GM10847 (cell line): Measurements from ENCODE around the gene C19orf38.

Experiments
- POLR2A ChIP-seq: IDR thresholded peaks from 2 replicates; pipeline ENCODE4 v1.6.1; 2011; ENCODE audit not compliant: insufficient read length; ENCODE audit errors: extremely low read depth

The C19orf38 gene

DNA sequence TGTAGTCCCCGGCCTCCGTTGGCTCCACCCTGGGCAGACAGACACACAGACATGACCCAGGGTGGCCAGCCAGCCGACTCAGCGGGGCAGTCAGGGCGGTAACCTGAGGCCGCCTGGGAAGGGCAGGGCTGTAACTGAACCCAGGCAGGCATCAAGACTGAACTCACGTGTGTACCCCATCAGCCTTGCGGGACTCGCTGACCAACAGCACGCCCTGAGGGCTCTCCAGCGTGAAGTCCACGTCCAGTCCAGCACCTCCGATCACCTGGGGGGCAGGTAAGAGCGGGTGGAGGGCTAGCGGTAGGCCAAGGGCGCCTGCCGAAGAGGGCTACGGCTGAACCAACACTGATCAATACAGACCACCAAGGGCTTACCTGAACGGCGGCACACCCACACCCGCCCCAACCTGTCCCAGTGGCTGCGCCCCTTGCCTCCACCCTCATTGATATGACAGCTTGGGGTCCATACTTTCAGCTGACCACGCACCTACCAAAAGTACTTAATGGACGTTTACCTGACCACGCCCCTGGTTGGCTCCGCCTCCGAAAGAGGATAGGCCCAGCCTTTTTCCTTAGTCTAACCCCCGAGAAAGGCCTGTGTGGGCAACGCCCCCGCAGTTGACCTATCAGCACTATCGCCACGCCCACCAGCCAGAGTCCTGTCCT, 13.0 kb upstream of the C19orf38 start:
- no peak for TF ChIP-seq POLR2A

DNA sequence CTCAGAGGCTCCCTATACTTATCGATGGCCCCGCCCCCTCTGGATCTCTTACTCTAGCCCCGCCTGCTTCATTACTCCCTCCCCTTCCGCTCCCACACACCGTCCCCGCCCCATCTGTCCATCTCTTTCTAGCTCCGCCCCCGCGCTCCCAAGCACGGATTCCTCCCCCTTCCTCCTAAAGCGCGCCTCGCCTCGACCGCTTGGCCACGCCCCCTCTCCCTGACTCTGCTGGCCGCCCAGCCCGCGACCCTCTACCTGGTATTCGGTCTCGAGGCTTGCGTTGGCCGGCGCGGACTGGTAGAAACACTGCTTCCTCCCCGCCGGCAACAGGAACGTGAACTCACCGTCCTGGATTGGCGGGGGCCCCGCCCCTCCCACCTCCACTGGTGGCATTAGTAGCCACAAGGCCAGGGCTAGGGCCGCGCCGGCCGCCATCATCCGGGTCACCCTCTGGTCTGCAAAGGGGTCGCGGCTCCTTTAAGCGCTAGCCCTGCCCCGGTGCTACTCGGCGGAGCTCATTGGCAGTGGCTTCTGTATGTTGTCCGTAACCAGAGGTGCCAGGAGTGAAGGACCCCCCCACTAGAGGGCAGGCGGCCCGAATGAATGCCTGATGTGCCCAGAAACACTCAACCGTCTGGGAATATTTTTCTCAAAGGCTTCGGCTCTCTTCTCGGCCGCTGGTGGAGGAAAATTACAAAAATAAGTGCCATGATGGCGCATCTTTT, 12.3 kb upstream of the C19orf38 start, which contains the start of gene TMED1:
Gene TMED1 (minus strand): TSS at position 459 of the 725 bp plus-strand sequence. CDS start 21 bp downstream, at position 438.
- peak; percentile 30 for TF ChIP-seq POLR2A

DNA sequence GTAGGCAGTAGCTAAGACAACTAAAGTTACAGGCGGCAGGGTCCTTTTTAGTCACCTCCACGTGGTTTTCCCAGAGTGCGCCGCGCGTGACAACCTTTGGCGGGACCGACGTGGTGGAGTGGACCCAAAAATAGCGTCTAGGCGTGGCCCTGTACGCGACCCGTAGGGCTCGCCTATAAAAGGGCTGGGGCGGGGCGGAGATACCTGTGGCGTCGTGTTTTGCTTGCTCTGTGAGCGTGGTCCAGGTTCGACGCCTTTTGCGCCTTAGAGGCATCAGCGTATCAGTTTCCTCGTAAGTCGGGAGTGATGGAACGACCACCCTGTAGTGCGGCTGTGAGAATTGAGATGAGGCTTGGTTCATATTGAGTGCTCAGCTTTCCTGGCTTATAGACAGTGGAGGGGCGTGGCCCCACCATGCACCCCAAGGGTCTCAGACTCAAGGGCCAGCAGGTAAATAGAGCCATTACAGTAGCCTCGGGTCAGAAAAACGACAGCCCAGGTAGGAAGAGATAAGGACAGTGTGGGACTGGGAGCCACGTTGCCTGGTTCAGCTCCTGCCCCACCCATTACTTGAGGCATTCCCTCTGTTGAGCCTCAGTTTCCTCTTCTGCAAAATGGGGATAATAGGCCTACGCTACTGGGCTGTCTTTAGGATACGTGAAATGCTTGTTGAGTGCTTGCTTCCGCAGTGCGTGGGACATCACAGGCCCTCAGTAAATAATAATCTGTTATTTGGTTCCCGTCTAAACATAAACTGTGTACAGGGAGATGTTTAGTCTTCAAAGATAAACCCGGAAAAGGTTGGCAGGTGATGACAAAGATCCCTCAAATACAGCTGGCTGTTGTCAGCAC, 11.5 kb upstream of the C19orf38 start:
- no peak for TF ChIP-seq POLR2A

DNA sequence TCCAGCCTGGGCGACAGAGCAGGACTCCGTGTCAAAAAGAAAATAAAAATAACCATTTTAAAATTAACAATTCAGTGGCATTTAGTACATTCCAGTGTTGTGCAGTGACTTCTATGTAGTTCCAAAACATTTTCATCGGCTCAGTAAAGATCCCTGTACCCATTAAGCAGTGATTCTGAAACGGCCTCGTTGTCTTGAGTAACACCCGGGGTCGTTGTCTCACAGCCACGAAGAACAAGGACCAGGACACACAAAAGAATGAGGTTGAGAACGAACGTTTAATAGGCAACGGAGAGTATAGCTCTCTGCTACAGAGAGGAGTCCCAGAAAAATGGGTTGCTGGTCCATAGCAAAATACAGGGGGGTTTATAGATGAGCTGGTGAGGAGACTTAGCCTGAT, 9.8 kb upstream of the C19orf38 start:
- no peak for TF ChIP-seq POLR2A

DNA sequence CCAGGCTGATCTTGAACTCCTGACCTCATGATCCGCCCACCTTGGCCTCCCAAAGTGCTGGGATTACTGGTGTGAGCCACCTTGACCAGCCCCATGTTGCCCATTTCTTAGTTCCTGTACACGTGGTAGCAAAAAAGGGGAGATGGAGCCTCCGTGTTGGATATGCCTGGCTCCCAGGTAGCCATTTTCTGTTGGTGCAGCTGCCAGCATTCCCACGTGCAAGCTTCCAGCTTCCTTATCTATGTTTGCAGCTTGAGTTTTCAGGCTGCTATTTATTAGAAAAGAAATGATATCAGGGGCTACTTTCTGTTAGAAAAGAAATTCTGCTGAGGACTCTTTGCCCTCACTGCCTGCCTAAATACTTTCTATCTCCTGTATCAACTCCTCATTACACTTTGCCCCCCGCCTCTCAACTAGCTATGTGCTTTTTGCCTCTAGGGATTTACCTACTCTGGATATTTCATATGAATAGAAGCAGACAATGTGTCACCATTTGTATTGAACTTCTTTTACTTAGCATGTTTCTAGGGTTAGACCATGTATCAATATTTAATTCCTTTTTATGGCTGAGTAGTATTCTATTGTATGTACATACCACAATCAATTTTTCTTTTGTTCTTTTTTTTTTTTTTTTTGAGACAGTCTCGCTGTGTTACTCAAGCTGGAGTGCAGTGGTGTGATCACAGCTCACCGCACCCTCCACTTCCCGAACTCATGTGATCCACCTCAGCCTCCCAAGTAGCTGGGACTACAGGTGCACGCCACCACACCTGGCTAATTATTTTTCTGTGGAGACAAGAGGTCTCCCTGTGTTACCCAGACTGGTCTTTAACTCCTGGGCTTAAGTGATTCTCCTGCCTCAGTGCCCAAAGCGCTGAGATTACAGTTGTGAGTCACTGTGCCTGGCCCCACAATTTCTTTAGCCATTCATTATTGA, 8.8 kb upstream of the C19orf38 start:
- TF ChIP-seq POLR2A = no peak

DNA sequence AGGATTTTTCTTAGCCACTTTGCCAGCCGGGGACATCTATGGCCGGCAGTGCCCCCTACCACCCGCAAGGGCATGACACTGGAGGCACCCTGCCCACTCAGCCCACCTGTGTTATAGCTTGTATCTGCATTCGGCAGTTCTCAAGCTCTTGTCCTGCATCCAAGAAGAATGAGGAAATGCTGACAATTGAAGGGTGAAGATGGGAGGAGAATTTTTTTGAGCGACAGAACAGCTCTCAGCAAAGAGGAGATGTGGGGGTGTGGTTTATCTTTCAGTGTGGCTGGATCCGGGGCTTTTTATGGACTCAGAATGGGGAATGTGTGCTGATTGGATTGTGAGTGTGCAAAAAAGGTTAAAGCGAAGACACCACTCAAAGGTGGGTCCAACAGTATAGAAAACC, 5.4 kb upstream of the C19orf38 start:
- no peak for TF ChIP-seq POLR2A

DNA sequence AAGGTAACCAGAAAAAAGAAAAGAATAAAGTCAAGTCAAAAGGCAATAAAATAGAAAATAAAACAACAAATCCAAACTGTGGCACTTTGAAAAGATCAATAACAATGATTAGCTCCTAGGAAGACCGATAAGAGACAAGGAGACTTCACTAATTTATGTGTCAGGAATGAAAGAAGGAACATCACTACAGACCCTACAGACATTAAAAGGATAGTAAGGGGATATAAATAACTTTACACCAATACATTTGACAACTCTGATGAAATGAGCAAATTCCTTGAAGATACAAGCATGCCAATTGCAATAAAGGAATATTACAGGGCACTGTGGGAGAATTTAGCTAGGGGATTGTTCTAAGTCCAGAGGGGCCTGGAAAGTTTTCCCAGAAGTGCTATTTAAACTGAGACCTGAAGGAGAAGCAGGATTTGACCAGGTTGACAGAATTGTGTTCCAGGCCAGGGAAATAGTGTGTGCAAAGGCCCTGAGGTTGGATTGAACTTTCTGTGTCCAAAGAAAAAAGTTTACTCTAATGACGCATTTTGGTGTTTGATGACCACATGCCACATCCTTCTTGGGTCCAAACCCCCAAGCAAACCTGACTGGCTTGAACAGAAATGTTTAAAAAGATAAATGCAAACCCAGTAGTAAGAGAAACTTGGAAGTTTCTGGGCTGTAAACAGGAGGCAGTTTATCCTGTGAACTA, 1.6 kb upstream of the C19orf38 start:
- no peak for TF ChIP-seq POLR2A

DNA sequence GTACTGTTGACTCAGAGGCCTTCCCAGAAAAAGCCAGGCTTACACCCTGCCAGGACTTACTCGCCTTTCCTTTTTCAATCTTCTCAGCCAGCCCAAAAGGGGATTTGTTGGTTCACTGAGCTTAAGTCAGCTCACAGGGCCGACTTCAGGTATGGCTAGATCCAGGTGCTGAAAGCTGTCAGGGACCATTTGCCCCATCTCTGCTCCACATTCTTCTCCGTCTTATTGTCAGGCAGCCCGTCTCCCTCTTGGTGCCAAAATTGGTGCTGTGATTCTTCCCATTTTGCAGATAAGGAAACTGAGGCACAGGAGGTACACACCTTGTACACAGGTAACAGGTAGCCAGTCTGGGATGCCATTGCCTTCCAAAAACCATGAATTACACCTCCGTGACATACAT, 2.4 kb downstream of the C19orf38 start:
- TF ChIP-seq POLR2A = no peak

DNA sequence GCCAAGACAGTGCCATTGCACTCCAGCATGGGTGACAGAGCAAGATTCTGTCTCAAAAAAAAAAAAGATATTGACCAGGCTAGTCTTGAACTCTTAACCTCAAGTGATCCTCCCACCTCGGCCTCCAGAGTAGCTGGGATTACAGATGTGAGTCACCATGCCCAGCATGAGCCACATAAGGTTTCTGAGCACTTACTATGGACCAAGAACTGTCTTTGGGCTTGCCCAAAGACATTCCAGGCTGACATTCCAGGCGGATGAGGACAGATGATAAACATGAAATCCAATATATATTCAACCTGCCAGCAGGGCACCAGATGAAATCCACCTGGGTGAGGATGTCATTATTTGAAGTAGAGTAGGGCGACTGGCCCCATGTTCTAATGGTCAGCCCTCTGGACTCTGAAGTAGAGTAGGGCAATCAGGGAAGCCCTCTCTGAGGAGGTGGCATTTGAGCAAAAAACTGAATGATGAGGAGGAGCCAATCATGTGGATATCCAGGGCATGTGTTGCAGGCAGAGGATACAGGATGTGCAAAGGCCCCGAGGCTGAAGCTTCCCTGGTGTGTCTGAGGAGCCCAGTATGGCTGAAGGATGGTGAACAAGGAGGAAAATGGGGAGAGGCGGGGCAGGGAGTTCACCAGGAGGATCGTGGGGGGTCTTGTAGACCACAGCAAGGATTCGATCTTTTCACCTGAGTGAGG, 4.0 kb downstream of the C19orf38 start:
- no peak for TF ChIP-seq POLR2A

DNA sequence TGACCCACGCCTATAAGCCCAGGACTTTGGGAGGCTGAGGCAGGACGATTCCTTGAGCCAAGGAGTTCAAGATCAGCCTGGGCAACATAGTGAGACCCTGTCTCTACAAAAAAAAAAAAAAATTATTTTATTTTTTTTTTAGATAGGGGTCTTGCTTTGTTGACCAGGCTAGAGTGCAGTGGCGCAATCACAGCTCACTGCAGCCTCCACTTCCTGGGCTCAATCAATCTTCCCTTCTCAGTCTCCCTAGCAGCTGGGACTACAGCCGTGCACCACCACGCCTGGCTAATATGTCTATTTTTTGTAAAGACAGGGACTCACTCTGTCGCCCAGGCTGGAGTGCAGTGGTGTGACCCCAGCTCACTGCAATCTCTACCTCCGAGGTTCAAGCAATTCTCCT, 4.7 kb downstream of the C19orf38 start:
- TF ChIP-seq POLR2A = no peak

DNA sequence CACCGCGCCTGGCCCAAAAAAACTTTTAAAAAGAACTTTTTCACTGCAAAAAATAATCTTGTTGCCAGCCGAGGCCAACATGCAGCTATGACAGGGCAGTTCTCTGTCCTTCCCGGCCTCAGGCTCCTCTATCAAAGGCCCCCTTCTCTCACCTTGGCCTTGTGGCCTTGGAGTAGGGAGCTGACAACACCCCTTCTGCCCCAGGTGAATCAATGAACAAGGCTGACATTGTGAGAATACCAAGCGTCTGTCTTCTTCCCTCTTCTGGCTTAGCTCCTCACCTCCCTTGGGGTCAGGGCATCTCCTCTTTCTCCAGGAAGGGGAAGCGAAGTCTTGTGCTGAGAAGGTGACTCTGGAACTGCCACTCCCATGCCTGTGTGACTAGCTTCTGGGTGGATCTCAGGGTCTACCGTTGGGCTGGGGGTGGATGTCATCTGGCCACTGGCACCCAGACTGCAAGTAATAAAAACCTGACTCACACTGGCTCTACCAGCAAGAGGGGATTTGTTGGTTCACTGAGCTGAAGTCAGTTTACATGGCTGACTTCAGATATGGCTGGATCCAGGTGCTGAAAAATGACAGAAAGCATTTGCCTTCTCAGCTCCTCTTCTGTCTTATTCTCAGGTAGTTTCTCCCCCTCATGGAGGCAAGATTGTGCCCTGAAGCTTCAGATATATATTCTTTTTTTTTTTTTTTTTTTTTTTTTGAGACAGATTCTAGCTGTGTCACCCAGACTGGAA, 6.3 kb downstream of the C19orf38 start:
- no peak for TF ChIP-seq POLR2A

DNA sequence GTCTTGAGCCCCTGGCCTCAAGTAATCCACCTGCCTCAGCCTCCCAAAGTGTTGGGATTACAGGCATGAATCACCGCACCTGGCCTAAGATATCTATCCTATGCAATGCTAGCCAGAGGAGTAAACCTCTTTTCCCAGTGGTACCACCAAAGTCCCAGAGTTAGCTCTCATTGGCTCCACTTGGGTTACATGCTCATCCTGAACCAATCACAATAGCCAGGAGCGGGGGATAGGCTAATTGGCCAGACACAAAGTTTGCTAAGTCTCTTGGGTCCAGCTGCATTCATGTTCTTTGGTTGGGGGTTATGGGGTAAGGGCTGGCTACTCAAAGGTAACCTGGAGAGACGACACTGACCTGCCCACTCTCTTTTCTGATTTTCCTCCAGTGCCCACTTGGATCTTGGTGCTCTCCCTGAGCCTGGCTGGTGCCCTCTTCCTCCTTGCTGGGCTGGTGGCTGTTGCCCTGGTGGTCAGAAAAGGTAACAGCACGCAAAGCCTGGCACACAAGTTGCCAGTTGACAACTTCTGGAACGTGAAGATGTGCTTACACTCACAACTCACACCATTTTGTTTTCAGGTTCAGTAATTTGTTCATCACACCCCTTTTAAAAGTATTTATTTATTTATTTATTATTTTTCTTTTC, 7.8 kb downstream of the C19orf38 start:
- TF ChIP-seq POLR2A = no peak
